T-helper 1 cell treated with Interleukin-12 subunit alpha and Interleukin-12 subunit beta and Interleukin-4 antibody, amounts not matched to agents 30 ng/mL and 1 ng/mL, for 36 hours (primary cell): ENCODE measurements around the gene PTCH1. TPM values are rescaled to one million over a fixed set of nuclear protein-coding genes. Genes with fewer than 3 reads are reported as not detected.

Experiments
- intact Hi-C: fragments of 100-400 bp; cut with micrococcal nuclease; formaldehyde crosslinking; loops from one replicate; pipeline ENCODE4 v1.15.1; 2024
- total RNA-seq: library from RNA; stranded (reverse); gene quantifications from 2 replicates; pipeline ENCODE4 v1.2.3, GENCODE V29; 2022

PTCH1 gene
- total RNA-seq, 1 donor from 2014 or later, result 10.0 TPM

DNA sequence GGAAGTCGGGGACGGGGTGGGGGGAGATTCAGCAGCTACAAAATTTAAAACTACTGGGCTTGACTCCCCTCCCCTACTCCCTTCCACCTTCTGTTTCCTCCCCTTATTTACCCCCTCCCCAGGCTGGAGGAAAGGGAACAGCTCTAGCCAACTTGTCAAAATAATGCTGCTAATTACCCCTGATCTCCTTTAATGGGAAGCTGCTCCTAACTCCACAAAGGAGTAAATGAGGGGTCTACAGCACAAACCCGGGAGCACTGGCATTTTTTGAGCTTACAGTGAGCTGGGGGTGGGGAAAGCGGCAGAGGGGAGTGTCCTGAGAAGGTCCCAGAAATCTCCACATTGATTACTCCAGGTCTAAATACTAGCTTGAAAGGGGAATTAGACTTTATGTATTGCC, 3.1 kb downstream of the PTCH1 start:
- intact Hi-C loops, result loop anchor here (5.0 to 10.0 kb wide), 5 partner anchors 91 to 1141 kb away; partner anchors contain the start of gene PRXL2C

DNA sequence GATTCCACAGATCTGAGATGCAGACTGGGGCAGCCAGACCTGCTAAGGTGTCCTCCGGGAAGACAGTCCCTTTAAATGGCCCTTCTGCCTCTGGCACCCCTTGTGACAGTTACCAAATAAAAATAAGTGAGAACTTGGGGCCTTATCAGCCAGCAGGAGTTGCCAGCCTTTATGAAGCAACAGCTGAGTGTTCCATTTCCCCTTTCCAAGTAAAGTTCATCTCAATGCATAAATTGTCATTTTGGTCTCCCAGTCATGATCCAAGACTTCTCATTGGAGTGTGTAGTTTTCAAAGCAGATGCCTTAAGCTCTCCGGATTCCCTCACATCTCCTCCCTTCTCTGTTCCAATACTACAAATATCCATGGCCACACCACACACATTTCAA, 4.1 kb downstream of the PTCH1 start:
- intact Hi-C loops, result loop anchor here (5.0 to 10.0 kb wide), 5 partner anchors 90 to 1142 kb away; partner anchors contain the start of gene PRXL2C

DNA sequence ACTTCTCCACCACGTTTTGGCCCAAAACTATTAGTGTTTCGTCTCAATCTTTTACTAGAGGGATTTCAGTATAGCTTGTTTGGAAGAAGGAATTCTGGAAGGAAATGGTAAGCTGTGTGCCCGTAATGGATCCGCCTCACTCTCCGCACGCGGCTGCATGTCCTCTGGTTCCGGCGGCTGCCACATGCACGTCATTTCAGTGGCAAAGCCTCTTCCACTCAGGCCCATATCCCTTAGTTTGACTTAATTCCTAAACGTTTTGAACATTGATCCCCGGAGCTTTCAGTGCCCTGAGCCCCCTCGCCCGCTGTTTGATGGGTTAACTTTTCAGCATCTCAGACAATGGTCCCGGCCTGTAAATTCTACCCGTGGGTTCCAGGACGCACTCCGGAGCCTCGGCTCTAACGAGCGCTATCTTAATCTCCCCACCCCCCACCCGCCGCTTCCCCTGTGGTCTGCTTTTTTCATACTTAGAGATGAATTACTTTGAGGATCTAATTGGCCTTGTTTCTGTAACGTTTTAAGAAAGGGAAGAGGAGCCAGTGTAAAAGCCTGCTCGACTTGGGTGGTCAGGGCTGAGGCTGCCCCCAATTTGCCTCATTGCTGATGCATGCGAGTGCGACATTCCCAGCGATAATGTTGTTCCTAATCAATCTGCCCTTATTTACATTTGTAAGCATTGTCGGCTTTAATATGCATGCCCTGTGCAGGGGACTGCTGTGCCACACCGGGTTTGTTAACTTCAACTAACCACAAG, 4.6 kb downstream of the PTCH1 start:
- intact Hi-C loops, result loop anchor here (2.0 to 10.0 kb wide), 7 partner anchors 90 to 1143 kb away; partner anchors contain the start of genes AOPEP and PRXL2C

DNA sequence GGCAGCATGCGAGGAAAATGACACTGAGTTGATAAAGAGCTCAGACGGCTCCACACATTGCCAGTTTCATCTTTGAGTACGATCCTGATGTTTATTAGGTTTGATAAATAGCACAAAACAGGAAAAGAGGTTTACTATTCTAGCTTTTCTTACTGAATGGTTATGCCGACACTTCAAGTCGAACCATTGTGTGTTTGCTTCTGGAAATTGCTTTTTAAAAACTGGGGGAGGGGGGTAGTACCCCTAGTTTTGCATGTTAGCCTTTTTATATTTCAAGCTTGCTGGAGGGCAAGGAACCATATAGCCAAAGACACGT, 5.2 kb downstream of the PTCH1 start:
- intact Hi-C loops, result loop anchor here (2.0 to 10.0 kb wide), 7 partner anchors 89 to 1143 kb away; partner anchors contain the start of genes AOPEP and PRXL2C

DNA sequence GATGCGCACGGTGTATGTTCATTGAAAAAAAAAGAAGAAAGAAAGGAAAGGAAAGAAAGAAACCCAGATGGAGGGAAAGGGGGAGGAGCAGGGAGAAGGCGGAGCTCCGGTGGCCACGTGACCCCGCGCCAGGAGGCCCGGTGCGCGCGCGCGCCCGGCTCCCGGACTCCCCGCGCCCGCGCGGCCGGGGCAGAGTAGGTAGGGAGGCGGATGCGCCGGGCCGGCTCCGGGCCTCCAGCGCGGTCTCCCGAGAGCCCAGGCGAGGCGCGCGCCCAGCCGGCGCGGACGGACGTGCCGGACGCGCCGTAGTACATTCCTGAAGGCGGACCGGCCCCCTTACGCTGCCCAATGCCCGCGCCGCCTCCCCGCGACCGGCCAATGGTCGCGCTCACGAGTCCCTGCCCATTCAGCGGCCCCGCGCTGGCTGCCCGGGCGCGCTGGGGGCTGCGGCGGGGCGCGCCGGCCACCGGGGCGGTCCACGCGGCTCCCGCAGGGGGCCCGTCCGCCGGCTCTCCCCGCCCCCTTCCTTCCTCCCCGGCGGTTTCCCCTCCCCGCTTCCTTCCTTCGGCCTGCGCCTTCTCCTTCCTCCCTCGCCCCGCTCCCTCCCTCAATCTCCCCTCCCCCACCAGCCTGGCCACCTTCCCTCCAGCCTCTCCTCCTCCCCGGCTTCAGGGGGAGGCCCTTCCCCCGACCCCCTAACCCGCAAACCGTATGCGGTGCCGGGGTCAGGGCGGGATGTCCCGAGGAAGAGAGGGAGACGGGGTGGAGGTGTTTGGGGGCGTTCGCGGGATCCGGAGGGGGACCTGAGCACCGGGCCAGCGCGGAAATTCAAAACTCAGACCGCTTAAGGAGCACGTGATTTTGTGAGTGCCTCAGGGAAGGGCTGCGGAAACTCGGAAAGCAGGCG, 5.8 kb downstream of the PTCH1 start:
- intact Hi-C loops, result loop anchor here (1.0 to 10.0 kb wide), 12 partner anchors 49 to 1144 kb away; partner anchors contain the start of genes AOPEP, ERCC6L2, FANCC and PRXL2C

DNA sequence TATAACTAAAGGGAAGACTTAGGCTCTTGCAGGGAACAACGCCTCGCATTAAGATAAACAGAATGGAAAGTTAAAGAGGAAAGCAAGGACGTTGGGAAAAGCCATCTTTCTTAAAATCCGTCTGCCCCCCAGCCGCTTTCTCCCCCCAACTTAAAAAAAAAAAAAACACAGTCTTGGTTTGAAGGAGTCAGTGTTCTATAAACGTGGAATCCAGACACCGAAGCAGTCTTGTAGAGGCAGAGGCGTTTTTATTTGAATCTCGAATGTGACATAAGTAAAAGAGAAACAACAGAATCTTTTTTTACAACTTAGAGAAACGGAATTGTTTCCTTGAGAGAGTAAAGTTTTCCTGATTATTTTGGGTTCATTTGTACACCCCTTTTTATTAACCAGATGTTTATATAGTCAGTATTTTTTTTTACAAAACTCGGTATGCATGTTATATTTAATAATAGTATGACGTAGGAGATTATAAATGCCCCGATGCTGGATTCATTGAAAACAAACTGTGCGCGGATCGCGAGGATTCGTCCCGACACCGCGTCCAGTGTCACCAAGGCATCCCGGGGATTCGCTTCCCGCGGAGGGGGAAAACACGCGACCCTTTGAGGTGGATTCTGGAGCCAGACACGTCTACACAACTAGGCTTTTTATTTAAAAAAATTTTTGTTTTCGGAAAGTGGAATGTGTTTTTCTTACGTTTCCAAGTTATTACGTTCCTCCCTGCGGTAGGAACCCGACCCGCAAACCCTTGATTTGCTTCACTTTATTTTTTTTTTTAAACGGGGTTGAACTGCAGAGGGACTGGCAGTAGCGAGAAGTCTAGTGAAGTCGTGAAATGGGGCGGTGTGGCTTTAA, 6.7 kb downstream of the PTCH1 start:
- intact Hi-C loops, result loop anchor here (1.0 to 10.0 kb wide), 17 partner anchors 16 to 1145 kb away; partner anchors contain the start of genes AOPEP, ERCC6L2, FANCC and PRXL2C

DNA sequence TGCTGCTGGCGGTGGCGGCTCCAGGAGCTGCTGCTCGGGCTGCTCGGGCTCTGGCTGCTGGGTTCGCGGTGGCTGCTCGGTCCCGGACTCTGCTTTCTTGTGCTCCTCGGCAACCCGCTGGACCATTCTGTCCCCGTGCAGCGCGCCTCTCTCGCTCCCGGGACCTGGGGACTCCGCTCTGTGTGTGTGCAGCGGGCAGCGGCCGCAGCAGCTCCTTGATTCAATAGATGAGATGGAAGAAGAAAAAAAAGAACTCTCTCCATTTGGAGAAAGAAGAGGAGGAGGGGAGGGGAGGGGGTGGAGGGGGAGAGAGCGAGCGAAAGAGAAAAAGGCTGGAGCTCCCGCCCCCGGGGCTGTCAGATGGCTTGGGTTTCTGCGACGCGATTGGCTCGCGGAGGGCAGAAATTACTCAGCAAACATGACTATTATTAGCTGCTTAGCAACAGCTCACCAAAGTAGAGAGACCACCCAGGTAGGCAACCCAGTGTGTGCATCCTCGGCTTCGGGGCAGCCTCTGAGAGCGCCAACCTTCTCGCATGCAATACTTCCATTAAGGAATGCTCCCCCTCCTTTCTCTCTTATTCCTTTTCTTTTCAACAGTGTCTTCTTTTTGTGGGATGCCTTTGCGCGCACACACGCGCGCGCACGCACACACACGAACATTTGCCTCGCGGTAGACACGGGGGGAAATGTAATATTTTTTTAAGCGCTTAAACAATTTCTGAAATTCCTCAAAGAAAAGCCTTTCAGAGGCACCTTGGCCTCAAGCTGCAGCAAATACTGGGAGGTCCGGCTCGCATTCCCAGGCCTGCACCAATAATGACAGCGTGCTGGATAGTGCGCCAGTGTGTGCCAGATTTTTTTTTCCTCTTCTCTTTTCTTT, 7.6 kb downstream of the PTCH1 start:
- intact Hi-C loops, result loop anchor here (1.0 to 10.0 kb wide), 5 partner anchors 15 to 910 kb away; partner anchors contain the start of gene ZNF367

DNA sequence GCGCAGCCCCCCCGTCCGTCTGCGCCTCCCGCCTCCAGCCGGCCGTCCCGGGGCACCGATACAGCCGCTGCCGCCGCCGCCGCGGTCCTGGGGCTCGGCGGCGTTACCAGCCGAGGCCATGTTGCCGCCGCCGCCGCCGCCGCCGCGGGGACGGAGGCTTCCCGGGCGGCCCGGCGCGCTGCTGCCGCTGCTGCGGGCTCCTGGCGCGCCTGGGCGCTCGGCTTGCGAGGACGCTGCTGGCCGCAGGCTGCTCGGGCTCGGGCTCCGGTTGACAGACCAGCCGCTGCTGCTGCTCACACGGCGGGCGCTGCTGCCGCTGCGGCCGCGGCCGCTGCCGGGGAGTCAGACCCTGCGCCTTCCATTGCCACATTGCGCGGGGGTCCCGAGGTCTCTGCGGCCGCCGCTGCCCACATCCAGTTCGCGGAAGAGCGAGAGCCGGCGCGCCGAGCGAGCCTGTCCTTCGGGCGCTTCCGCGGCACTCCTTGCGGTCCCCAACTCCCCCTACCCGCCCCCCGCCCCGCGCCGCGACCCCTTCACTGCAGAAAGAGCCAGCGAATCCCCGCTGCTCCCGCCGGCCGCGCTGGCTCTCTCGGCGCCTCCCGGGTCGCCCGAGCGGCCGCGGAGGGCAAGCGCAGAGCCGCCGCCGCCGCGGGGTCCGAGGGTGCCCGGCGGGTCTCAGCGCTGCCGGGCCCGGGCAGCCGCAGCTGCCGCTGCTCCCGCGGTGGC, 8.4 kb downstream of the PTCH1 start:
- intact Hi-C loops, result loop anchor here (2.0 to 10.0 kb wide), 4 partner anchors 119 to 910 kb away; partner anchors contain the start of gene ZNF367

DNA sequence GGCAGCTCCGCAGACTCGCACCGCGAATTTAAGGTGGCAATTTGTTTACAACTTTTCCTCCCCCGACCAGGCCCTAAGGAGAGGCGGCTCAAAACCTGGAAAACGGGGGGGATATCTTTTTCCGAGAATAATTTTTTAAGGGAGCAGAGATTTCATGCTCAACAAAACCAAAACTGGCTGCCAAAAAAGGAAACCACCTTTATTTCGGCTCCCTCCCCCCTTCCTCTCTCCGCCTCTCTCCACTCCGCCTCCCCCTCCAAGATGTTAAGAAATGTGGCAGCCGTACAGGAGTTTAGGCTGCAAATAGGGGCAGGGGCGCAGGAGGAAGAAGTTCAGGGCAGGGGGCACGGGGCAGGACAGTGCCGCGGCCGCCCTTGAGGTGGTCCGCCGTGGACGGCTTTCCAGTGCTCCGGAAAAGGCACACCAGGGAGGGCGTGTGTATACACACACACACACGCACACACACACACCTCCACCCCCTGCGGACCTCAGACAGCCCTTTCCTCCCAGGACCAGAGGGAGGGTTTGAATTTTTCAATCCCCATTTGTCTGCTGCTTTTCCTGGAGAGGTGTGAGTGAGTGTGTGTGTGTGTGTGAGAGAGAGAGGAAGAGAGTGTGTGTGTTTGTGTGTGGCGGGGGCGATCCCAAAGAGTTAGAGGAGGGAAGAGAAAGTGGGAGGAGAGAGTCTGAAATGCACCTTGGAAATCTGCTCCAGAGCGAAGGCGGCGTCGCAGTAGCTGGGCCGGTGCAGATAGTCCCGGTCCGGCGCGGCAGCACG, 9.1 kb downstream of the PTCH1 start:
- intact Hi-C loops, result loop anchor here (1.0 to 10.0 kb wide), 7 partner anchors 9 to 911 kb away; partner anchors contain the start of genes PTCH1 and ZNF367

DNA sequence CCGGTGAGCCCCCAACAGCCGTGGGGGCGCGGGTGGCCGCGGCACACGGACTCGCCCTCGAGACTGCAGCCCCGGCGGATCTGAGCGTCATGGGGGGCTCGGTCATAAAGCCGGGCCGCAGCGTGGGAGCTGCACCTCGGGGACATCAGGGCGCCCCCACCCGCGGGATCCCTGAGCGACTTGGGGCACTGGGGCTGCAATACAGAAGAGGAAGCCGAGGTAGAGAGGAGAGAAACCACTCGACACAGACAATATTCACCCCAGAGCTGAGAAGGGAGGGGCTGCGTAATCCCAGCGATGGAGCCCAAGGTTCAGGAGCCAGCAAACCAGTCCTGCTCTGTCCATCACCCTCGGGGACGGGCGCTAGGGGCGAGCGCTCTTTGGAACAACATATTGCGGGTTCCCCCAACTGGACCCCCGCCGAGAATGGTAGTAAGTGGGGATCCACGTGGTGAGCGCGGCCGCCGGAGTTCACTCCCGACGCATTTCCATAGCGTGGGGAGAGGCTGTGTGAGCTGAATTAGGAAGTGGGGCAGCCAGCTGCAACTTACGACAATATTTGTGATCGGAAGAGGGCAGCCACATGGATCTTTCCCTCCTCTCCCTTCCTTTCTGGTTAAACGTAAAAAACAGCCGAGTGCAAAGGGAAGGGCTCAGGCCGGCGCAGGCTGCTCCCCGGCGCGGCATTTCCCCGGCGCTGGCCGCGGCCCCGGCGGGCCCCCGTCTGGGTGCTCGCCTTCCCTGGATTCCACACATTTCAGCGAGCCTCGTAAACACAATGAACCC, 9.9 kb downstream of the PTCH1 start:
- intact Hi-C loops, result loop anchor here (1.0 to 10.0 kb wide), 6 partner anchors 9 to 642 kb away; partner anchors contain the start of gene PTCH1

DNA sequence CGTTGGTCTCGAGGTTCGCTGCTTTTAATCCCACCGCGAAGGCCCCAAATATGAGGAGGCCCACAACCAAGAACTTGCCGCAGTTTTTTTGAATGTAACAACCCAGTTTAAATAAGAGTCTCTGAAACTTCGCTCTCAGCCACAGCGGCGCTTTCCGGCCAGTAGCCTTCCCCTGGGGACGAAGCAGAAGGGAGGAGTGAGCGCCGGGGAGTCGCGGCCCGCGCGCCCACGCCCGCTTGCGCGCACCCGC, 10.4 kb downstream of the PTCH1 start:
- intact Hi-C loops, result loop anchor here (2.0 to 10.0 kb wide), 5 partner anchors 121 to 642 kb away; no protein-coding TSS in a partner anchor

DNA sequence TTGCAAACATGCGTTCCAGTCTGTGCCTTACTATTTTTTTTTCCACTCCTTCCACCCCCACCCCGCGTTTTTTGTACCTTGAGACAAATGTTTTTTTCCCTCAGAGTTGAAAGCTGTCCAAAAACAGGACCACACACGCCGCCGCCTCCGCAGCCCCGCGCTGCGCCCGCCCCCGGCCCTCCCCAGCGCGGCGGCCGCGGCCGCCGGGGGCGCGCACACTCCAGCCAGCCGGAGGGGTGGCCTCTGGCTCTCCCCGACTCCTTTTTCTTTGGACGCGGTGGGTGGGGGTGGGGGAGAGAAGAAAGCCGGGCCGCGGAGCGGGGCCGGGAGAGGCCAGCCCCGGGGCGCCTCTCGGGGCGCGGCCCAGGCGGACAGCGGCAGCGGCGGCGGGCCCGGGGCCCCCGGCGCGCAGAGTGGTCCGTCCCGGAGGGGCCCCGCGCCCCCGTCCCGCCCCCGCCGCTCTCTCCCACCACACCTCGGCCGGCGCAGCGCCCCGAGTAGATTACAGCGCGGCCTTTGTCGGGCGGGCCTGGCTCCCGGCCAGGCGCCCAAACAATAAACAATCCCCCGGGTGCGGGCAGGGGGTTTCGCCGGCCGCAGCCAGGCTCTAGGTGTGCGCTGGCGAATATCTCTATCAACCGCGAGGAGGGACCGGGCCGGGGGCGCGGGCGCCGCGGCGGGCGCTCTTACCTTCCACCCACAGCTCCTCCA, 10.9 kb downstream of the PTCH1 start:
- intact Hi-C loops, result loop anchor here (2.0 to 10.0 kb wide), 5 partner anchors 121 to 641 kb away; no protein-coding TSS in a partner anchor

DNA sequence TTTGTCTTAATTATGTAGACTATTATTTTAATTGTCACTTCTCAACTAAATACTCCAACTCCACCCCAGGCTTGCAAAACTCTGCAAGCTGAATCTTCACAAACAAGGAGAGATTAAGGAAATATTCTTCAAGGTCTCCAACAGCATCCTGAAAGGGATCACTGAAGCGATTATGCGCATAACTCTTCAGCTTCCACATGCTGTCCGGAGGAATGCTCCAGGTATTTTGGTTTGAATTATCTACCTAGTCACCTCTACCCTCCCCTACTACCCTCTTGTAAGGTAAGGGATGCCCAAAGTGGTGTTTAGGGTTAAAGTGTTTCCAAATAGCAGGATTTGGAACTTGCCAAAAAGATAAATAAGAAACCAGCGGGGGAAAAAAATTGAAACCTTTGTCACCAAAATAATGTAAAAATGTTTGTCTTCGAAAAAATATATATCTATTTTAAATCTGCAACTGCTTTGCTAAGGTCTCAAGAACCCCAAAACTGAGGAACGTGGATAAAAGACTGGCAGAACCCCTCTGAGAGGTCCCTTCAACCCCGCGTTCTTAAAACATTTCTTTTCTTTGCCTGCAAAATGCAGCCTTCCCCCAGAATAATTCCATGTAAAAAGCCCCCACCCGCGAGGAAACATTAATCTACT, 11.6 kb downstream of the PTCH1 start:
- intact Hi-C loops, result loop anchor here (5.0 to 10.0 kb wide), 3 partner anchors 122 to 640 kb away; no protein-coding TSS in a partner anchor

DNA sequence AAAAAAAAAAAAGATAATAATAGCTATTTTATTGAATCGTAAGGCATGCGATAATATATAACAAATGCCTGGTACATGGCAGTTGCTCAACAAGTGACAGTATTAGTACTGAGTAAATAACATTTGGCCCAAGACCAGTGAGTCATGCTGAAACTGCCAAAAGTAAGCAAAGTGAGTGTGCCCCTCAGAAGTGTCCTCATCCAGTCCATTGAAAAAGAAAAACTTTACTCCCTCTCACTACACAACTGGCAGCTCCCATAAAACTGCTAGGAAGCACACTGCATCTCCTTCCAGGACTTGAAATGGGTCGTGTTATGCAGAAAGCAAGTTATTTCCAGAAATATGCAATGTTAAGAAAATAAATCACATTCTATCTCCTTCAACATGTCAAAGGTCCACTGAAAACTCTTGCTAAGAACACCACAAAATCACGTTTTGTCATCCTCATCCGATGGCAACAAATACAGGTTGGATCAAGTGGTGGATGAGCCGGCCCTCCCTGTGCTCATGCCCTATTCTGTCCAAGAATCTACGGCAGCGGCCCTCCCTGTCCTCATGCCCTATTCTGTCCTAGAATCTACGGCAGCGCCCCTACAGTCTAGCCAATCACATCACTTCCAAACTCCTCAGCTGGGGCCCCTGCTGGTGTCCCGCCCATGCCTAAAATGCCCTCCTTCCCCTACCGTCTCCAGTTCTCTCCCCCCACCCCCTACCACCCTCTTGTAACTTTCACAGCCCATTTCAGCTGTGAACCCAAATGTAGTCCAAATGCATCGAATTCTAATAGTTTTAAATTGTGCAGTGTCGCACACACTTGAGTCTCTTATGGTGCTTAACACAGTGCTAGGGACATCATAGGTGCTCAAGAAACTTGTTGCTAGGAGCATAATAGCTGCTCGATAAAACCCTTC, 12.5 kb downstream of the PTCH1 start:
- intact Hi-C loops, result loop anchor here (10.0 kb wide), 1 partner anchor 640 kb away; no protein-coding TSS in a partner anchor

DNA sequence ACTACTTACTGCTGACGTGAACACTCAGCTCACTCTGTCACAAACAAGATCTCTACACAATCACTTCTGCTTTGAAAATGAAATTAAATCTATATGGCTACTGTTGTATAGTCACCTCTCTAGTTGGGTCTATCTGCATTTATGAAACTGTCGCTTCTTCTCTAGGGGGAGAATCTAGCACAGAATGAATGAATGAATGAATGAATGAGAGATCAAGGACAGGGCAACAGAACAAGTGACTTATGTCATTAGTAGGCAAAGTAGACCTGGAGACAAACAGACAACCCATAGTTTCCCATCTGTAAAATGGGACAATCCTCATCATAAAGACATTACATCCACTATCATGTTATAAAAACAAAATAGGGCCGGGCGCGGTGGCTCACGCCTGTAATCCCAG, 13.4 kb downstream of the PTCH1 start:
- intact Hi-C loops, result loop anchor here (10.0 kb wide), 1 partner anchor 639 kb away; no protein-coding TSS in a partner anchor
